ENCODE results near the gene PM20D2. TPM values are rescaled to one million over a fixed set of nuclear protein-coding genes. Genes with fewer than 3 reads are reported as not detected.

Gene PM20D2
- total and polyA plus RNA-seq, 2 of the 8 experiments (the other 6 are each of a cell fraction or from before 2014, with no cell fraction given), result 2.7 to 7.6 TPM

GRCh38 chr6:89194559-89194958 lies 48.7 kb downstream of the PM20D2 start:
- H3K14ac ChIP-seq (ENCODE audit: insufficient read length), result no peak overlapping the region
- H2BK120ac ChIP-seq (replicated peaks; ENCODE audit: low read depth, low read length), result no peak overlapping the region
- no peak overlapping the region for H2BK12ac ChIP-seq (ENCODE audit: low read depth, low read length)
- CTCF ChIA-PET (ENCODE audit: partially characterized antibody), result interaction anchor here (0.7 to 0.8 kb wide), 2 partner anchors 13 to 46 kb away, joined by 3 to 4 read pairs; no protein-coding TSS in a partner anchor
- TF ChIP-seq BRCA1 (IDR thresholded peaks at IDR 0.05; ENCODE audit: low read depth, low read length), result no peak
- TF ChIP-seq POU5F1 (IDR thresholded peaks at IDR 0.05; ENCODE audit: low read depth, low read length), result no peak
- TF ChIP-seq EZH2 (IDR thresholded peaks at IDR 0.05; ENCODE audit: low read depth, low read length, severe bottlenecking), result no peak
- H2BK20ac ChIP-seq (ENCODE audit: low read length), result no peak overlapping the region
- H3K9me3 ChIP-seq (ENCODE audit: insufficient read depth in 2 of 2, low read depth in 1 of 2, low read length in 1 of 2), result peaks cover 0 to 15% of the 10 kb centered on the region in 2 experiments; a peak in 2 of 4 replicates
- no peak for DNase-seq (ENCODE audit: low read depth in 1 of 2, low spot score in 2 of 2)
- peaks cover 0 to 5% (median 3%) of the 10 kb centered on the region in 4 experiments; a peak in 4 of 7 replicates for H3K4me1 ChIP-seq (replicated peaks in 1 of 4; ENCODE audit: control insufficient read depth in 3 of 4, insufficient read depth in 4 of 4, low read length in 3 of 4)
- no peaks in the 10 kb centered on the region for H3K23me2 ChIP-seq (ENCODE audit: low read depth, low read length)
- no peaks in the 10 kb centered on the region for H3K27me3 ChIP-seq (replicated peaks in 1 of 4; ENCODE audit: control insufficient read depth in 3 of 4, extremely low read depth in 1 of 4, insufficient read depth in 3 of 4, low read length in 3 of 4)
- no peak overlapping the region for H3K23ac ChIP-seq (ENCODE audit: insufficient read length)
- WGBS, 2 experiments (ENCODE audit: extremely low coverage in 1 of 2, insufficient coverage in 1 of 2, insufficient read length in 1 of 2, insufficient replicate concordance in 2 of 2, low coverage in 1 of 2, low lambda C conversion rate in 2 of 2, missing lambda C conversion rate in 1 of 2), result 95% methylated on average over 1 of the region's 1 CpG; no CpG with 5 or more reads in 1 of the 2 experiments
- H4K5ac ChIP-seq (ENCODE audit: insufficient read length, low read depth, low read length), result no peak overlapping the region
- H2BK5ac ChIP-seq (ENCODE audit: low read depth, low read length), result no peak overlapping the region
- H3K56ac ChIP-seq (replicated peaks; ENCODE audit: insufficient read length, low read depth, low read length), result no peak overlapping the region
- H3K4me2 ChIP-seq (ENCODE audit: insufficient read depth in 1 of 2, low read depth in 2 of 2, low read length in 2 of 2), result no peak overlapping the region
- no peaks in the 10 kb centered on the region for H3K79me1 ChIP-seq (ENCODE audit: low read depth, low read length)
- POLR2A ChIA-PET (ENCODE audit: partially characterized antibody), result no interaction called here
- no peak overlapping the region for H3K4me3 ChIP-seq (ENCODE audit: extremely low read depth in 1 of 4, insufficient read depth in 2 of 4, low read depth in 3 of 4, low read length in 4 of 4)
- no peak overlapping the region for H3K9ac ChIP-seq (replicated peaks in 1 of 4; ENCODE audit: extremely low read depth in 1 of 4, low read depth in 3 of 4, low read length in 3 of 4)
- H4K8ac ChIP-seq (ENCODE audit: extremely low read depth, insufficient read depth, low read length), result no peak overlapping the region
- no peak overlapping the region for H3K27ac ChIP-seq (ENCODE audit: low read depth, low read length)
- no peak for FAIRE-seq
- no peak overlapping the region for H2AK5ac ChIP-seq (ENCODE audit: low read depth, low read length)
- no peaks in the 10 kb centered on the region for H4K20me1 ChIP-seq (replicated peaks in 1 of 2; ENCODE audit: control insufficient read depth in 1 of 2, insufficient read depth in 2 of 2, low read length in 2 of 2)
- no peak overlapping the region for H4K91ac ChIP-seq (replicated peaks; ENCODE audit: insufficient read length, low read length)
- no peaks in the 10 kb centered on the region for H3K36me3 ChIP-seq (ENCODE audit: control insufficient read depth in 2 of 4, insufficient read depth in 4 of 4, low read length in 3 of 4)
- no peak overlapping the region for H2BK15ac ChIP-seq (ENCODE audit: low read length)
- no peak overlapping the region for H2AFZ ChIP-seq (ENCODE audit: low read length)
- H3K18ac ChIP-seq (ENCODE audit: extremely low read depth, low read length), result no peak overlapping the region
- H3K4ac ChIP-seq (replicated peaks; ENCODE audit: insufficient read length, low read depth, low read length), result no peak overlapping the region
- no peaks in the 10 kb centered on the region for H3K79me2 ChIP-seq (ENCODE audit: control insufficient read depth in 1 of 2, insufficient read depth in 2 of 2, low read length in 2 of 2)

Data from H1 (cell line).